Activated CD4-positive, alpha-beta T cell treated with anti-CD3 and anti-CD28 coated beads, Interleukin-2, amount 50 U/mL, for 16 hours (primary cell): ENCODE data around the gene ATP5F1E.
"Not testable (repeated sequence)": the region's sequence is repeated elsewhere in the genome, so short reads cannot be mapped to it uniquely, and the experiment has no call there.

Source experiments
- DNase-seq: peaks from one replicate; pipeline ENCODE4 v3.0.0-alpha.2; 2020

The ATP5F1E gene

DNA sequence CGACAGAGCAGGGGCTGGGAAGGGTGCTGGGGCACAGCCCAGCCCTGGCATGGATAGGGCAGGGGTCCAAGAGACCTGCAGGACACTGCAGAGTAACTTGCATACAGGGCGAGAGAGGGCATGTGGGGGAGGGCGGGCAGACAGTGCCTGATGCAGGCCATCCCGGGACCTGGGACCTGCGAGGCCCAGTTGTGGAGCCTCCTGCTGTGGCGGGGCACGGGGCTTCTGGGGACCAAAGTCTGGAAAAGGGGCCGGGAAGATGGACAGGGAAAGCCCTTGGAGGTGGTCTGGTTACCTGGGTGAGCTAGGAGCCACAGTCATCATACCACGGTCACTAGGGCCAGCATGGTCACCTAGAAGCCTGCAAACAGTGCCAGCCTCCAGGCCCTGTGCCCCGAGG is 13.3 kb downstream of the ATP5F1E start:
- DNase-seq, result no peak

DNA sequence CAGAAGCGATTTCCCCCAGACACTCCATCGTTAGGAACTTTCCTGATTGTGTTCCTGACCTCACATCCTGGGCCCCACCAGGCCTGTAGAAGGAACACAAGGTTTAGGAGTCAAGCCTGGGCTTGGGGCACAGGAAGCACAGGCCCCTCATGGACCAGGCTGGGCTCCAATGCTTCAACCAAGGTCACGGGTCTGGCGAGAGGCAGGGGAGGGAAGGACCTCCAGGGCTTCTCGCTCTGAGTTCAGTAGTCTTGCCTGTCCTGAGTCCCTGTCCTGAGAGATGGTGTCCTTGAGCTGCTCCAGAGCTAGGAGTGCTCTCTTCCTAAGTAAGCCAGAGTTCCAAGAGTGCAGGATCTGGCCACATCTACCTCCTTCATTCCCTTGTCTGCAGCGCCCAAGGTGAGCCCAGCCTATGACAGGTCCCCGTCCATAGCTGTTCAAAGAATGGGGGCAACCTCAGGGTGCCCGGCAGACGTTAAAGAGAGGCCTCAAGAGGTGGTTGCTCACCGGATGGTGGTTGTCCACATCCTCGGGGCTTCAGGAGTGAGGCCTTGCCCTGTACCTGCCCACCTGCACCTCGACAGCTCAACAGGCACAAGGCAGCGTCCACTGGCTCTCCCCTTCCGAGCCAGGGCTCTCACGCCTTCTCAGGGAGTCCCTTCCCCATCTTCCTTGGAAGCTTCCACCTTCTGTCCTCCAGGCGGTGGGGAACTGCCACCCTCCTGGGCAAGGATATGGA is 14.5 kb downstream of the ATP5F1E start:
- DNase-seq, result no peak

DNA sequence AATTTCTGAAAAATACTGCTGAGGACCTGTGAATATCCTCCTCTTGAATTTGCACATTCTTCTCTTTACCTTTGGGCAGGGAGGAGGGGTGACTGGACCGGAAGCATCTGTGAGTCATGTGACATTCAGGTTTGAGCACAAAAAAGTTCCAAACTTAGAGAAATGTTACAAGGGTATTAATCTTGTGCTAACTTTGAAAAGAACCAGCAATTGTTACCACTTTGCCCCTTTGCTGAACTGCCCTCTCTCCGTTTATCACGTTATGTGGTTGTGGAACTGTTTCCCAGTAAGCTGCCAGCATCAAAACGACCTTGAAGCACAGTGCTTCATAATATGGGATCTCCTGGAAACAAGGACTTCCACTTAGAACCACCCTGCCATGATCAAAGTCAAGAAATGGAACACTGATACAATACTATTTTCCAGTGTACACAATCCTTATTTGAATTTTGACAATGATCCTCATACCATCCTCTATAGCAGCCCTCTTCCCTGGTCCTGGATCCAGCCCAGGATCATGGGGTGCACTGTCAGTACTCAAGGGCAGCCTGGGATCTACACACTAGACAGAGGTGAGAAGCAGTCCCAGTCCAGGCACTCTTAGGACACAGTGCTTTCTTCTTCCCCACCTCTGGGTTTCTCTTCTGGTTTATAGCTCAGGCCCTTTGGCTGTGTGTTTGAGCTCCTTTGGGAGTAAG is 15.2 kb downstream of the ATP5F1E start:
- DNase-seq, result no peak

DNA sequence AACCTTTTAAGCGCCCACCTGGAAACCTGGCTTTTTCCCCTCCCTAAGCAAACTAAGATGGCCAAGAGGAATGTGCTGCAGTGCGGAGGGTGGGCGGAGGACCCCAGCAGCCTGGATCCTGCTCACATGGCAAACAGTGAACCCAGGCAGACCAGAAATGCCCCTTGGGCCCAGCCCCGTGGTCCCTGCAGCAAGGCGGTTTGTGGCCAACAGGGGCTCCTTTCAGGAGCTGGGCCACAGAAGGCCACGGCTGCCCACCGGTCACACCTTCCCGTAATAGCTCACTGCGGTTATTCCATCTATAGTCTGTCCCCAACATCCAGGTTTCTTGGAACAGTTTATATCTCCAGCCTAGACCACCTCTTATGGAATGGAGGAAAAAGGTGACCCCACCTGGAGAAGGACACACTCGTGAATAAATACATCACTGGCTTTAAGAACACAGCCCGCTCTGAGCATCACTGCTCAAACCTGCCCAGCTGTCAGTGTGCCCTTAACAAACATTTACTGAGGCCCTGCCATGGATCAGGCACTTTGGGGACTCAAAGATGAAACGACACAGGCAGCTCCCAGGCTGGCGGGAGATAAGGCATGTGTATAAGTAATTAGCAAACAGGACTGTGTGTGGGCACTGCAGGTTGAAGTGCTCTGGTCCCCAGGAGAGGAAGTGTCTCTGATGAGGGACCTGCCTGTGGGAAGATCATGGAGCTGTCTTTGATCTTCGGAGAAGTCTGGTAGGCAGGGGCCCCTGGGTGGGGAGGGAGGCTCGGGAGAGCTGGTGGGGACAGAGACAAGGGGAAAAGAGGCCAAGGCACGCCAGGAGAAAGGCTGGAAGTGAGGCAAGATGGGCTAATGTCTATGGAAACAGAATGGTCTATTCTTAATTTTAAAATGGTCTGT is 16.1 kb downstream of the ATP5F1E start:
- no peak for DNase-seq

DNA sequence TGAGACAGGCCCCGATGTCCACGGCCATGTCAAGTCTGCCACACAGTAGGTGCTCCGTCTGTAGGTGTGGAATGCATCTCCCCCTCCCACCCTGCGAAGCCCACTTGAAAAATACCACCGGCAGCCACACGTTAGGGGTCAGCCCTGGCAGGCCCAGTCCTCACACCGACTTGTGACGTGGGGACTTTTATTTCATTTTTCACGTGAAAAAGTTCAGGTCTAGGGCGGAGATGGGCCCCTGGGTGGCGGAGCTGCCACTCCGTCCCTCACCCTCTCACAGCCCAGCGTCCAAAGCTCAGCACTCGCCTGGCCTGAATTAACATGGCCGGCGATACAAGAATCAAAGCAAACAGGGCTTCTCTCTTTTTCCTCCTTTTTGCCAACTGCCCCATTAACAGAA is 16.7 kb downstream of the ATP5F1E start:
- DNase-seq, result no peak

DNA sequence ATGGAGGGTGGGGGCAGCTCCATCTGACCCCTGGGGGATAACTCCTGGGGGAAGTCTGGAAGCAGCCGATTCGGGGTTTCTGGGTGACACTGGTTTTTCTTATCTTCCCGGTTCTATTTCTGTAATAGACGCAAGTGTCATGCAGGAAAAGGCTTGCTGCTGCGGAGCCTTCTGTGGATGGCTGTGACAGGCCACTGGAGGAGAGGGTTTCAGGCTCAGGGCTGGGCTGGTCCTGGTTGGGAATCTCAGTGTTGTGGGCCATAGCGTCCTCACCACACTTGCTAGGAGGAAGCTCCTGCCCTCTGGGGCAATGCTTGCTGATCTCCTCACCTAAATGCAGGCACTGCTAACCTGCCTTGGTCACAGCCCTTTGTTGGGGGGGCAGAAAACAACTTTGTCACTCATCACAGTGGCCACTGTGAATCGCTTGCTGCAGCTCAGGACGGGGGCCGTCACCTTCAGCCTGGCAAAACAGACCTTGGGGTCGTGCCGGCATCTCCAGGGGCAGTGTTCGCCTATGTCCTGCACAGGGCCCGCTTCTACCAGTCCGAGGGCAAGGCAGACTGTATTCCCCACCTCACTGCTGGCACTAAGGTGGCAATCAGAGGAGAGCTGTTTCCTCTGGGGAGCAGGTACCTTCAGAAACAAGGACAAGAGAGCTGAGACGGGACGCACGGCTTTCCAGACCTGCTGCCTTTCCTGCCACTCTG is 17.3 kb downstream of the ATP5F1E start:
- no peak for DNase-seq

DNA sequence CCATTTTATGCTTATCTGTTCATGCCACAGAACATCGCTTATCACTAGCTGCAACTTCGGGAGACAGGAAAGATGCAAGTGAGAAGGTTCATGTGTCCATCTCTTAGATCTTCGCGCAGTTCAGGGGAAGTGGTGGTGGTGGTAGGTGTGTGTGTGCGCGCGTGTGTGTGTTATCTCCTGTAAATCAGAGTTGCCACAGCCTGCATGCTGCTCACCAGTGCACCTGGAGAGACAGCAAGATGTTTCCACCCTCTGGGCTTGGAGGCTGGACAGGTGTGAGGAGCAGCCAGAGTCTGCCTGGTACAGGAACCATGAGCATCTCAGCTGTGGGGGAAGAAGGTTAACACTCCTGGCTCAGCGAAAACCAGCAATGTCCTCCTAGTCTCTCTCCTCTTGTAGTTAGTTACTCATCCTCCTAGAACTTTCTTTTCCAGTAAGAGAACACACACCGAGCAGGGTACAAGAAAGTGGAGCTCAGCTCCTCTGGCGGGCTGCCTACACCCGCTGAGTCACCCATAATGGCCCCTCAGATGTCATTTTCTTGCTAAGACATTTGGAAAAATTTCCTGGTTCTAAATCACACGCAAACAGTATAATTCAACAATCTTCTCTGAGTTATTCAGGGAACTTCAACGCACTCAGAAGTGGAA is 18.1 kb downstream of the ATP5F1E start:
- DNase-seq, result no peak

DNA sequence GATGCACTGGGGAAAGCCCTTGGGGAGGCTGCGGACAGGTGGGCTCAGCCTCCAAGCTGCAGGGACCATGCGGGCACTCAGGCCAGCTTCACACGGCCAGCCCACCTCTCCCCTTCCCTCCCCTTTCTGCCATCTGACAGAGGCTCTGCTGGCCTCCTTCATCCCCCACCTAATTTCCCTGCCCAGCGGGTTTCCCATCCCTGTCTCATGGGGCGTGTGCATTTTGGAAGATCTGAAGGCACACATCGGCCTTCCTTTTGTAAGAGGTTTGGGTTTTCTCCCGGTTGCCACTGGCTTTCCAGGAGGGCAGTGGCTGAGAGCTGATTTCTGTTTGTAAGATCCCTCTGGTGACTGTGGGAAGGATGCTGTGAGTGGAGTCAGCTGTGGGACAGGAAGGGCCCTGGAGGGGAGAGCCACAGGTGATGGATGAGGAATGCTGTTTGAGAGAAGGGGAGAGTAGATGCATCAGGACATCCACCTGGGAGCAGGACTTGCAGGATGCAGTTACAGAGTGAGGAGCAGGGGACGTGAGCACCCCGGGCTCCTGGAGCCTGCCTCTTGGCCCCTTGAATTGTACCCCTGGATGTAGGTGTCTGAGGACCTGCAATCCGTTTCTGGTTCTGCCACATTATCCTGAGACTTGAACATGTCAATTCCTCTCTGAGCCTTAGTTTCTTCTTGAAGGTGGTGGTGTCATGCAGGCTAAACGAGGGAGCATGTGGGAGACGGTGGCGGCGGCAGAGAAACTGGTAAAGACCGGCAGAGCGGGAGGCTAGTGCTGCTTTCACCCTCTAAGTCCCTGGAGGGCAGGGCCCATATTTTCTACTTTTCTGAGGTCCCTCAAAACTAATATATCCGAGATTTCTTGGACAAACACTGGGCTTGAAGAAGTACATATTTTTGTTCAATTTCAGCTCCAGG is 18.8 kb downstream of the ATP5F1E start:
- DNase-seq, result no peak

DNA sequence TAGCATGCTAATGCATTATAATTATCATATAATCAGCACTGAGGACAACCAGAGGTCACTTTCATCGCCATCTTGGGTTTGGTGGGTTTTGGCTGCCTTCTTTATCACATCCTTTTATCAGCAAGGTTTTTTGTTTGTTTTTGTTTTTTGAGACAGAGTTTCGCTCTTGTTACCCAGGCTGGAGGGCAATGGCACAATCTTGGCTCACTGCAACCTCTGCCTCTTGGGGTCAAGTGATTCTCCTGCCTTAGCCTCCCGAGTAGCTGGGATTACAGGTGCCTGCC is 20.3 kb downstream of the ATP5F1E start:
- not testable (repeated sequence) for DNase-seq

DNA sequence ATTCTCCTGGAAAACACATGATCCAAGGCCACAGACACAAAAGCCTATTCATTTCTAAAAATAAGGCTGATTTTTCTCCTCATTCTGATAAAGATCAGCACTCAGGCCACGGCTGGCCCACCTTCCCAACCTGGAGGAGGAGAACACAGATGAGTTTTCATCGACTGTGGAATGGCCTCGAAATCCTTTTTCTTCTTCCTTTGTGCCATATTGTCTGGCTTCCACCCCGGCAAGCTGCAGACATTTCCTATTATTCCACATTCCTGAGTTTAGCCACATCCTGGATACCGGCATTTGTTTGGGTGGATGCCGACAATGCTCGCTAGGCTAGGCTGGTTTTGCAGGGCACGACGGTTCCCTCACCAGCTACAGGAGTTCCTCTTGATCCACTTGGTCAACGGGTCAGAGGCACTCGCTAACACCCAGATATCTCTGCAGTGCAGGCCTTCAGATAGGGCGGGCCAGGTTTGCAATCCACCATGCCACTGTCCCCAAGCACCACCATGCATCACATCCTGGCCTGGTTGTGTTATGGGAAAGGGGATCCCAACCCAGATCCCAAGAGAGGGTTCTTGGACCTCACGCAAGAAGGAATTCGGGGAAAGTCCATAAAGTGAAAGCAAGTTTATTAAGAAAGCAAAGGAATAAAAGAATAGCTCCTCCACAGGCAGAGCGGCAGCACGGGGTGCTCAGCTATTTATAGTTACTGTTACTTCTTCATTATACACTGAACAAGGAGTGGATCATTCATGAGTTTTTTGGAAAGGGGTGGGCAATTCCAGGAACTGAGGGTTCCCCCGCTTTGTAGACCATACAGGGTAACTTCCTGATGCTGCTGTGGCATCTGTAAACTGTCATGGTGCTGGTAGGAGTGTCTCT is 20.9 kb downstream of the ATP5F1E start:
- DNase-seq, result no peak

DNA sequence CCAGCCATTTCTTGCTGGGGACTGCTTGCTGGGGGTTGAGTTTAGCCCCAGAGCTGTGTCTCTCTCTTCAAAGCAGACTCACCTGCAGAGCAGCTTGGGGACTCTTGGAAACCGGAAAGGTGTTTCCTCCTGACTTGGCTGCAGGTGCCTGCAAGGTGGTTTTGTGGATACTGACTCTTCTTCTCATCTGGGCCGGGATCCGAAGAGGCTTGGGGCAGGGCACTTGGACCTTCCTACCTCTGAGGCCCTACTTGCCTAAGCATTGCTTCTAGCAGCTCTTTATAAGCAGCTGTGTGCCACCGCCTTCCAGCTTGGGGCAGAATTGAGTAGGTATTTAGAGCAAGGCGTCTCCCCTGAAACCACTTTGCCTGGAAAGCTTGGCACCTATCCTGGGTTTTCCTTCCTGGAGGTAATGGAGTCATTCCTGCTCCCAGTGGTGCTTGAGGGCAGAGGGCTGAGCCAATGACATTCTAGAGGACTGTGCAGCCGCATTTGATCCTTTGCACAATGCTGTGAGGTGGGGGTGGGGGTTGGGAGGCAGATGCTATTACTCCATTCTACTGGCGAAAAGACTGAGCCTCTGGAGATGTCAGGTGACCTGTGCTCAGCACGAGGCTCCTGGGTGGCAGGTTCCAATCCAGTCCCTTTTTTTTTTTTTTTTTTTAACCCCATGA is 21.7 kb downstream of the ATP5F1E start:
- DNase-seq, result no peak

DNA sequence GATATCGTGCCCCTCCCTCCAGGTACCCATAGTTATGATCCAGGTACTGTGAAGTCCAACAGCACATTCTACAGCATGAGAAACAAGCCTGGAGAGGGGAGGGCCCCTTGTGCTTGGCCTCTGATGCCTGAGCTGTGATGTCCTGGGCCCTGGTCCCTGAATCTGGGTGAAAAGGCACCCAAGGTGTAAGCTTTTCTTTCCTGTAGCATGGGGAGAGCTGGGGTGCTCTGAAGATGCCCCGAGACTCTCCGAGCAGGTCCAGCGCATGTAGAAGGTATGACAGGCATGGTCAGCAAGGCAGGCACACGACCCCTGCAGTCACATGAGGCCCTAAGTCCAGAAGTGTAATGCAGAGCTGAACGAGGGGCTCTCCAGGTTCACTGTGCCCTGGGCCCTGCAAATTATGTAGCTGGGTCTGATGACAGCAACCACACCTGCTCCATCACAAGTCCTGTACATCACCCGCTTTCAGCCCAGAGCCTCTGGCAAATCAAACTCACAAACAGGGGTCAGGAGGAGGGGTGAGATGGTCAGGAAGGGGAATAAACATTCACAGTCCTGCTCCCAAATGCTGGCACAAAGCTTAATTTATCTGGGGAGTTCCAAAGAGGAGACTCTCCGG is 23.3 kb downstream of the ATP5F1E start:
- no peak for DNase-seq

DNA sequence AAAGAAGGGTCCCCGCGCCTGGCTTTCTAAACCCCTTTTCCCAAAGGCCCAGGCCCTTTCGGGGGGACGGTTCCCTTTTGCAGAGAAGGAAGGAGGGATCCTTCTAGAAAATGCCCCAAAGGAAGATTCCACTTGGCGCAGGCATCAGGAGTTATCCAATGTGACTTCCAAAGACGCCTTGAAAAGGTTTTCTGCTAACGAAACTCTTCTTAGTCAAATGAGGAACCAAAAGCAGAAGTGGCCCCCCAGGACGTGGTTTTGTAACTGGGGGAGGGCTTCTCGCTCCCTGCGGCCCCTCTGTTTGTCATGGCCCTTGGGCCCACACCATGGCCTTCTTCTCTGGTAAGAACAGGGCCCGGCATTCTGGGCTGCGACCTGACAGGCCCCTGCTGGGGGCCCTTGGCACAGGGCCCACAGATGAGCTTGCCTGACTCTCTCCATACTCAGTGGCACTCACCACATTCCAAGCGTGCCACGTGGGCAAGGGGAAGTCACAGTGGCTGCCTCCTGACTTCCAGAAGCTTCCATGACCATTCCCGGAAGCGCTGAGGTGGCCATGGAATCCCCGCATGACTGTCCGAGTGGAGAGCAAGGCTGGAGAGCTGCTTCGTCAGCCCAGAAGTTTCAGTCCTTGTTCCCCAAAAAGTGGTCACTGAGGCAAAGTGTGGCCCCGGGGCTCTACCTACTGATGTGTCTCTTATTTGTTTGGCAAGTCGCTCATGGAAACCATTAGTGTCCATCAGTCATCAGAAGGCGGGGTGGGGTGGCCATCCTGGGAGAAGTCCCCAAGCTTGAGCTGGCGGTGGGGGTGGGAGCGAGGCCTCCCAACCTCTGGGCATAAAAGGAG is 24.2 kb downstream of the ATP5F1E start:
- DNase-seq, result no peak

DNA sequence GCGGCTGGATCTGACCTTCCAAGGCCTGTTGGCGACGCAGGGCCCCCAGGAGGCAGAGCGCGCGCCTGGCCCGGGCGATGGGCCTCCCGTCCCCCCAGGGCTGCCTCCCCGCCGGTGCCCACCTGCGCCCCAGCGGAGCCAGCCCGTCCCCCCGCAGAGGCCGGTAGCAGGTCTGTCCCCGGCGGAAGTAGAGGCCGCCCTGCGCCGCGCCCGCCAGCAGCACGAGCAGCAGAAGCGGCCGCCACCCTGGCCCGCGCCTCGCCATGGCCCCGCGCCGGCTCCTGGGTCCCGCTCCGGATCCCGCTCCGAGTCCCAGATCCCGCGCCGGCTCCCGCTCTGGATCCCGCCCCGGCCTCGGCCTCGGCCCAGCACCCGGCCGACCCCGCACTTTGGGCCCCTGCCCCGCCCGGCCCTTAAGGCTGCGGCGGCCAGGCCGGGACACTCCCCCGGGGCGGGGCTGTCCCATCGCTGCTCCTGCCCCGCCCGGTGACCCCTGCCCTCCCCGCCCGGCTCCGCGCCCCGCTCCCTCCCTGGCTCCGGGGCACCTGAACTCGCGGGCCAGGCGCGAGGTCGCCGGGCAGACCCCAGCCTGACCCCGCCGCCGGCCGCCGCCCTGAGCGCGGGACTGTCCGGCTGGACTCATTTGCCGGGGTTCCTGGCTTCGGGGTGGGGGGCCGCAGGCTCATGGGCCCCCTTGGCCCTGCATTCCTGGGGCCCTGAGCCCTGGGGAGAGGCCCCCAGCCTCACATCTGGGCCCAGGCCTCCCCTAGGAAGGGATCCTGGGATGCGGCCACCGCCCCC is 25.1 kb downstream of the ATP5F1E start, which contains the start of gene CTSZ:
TSS of gene CTSZ (minus strand) at position 391 of the 801 bp plus-strand sequence. CDS start at position 265, 126 bp downstream.
- no peak for DNase-seq

DNA sequence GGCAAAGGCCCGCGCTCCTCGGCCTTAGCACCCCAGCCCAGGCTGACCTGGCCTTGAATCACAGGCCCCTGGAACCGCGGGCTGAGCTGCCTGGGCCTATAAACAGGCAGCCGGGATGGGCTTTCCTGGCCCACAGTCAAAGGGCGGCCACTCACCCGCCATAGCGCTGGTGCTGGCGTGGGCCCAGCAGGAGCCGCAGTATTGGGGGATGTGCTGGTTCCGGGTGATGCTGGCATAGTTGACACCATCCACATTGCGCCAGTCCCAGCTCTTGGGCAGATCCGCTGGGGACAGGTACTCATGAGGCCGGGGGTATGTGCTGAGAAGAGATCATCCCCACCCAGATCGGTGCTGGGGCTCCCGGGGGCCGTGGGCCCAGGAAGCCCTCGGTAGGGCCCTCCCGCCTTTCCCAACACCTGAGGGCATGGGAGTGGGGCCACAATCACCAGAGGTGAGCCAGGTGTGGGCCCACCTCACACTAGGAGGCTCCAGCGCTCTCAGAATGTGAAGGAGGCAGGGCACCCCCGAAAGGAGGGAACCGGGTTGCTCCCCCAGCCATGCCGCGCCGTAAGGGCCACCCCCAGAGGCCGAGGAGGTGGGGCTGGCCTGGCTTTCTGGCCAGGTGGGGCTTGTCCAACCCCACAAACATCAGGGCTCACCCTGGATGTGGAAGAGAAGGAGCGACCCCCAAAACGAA is 25.8 kb downstream of the ATP5F1E start:
- DNase-seq, result no peak

DNA sequence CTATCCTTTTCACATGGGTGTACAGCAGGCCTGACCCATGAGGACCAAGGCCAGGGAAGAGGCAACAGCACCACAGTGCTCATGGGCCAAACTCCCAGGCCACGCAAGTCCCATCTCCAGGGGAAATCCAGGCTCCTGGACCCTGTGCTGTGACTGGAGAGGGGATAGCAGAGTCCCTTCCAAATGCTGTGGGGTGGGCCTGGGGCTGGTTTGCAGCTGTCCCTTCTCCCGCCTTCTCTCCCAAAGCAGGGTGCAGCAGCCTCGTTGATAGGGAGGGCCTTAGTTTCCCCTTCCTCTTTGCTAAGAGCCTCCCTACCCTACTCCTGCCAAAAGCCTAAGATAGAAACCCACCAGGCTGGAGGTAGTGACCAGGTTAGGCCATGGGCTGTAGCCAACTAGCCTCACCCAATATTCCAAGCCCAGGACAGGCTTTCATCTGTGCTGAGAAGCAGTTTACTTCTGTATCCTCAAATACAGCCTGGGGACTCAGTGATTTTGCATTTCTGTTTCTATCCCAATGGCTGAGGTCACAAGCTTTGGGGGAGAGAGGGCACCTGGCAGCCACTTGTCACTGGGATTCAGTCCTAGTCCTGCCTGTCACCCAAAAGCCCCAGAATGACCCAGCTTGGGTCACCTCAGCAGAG is 26.5 kb downstream of the ATP5F1E start:
- DNase-seq, result no peak
